Endothelial cell of umbilical vein (primary cell): ENCODE data around the gene BCAR3.

Source experiments
- GATA2 ChIP-seq: IDR thresholded peaks from 2 replicates; pipeline ENCODE4 v1.7.0; 2011; ENCODE audit warnings: low read depth, mild to moderate bottlenecking, moderate library complexity, mixed read lengths, low read length; ENCODE audit not compliant: insufficient read length, insufficient read depth
- JUN ChIP-seq: IDR thresholded peaks from 2 replicates; pipeline ENCODE4 v1.6.1; 2011; ENCODE audit warnings: borderline replicate concordance, low read depth; ENCODE audit not compliant: insufficient read length, insufficient read depth
- MYC ChIP-seq: IDR thresholded peaks from one replicate; pipeline ENCODE4 v1.6.1; 2011; ENCODE audit warnings: mild to moderate bottlenecking, low read depth, low read length
- POLR2A ChIP-seq: IDR thresholded peaks from 2 replicates; pipeline ENCODE4 v1.6.1; 2012; ENCODE audit warnings: low read depth, mild to moderate bottlenecking, control low read depth, low read length
- POLR2AphosphoS5 ChIP-seq: IDR thresholded peaks from 2 replicates; pipeline ENCODE4 v1.6.1; 2012; ENCODE audit warnings: low read depth, mild to moderate bottlenecking, control low read depth, low read length, moderate library complexity; ENCODE audit not compliant: insufficient read depth
- TF ChIP-seq, protein P1 (sequence below), 2 donors: IDR thresholded peaks; 1 replicate in 1 of 2; 2 replicates in 1 of 2; pipeline ENCODE4 v1.5.1; 2011; ENCODE audit warnings: low read length in 2 of 2, mild to moderate bottlenecking in 2 of 2, moderate library complexity in 2 of 2, control low read depth in 1 of 2, inconsistent platforms in 1 of 2, low read depth in 1 of 2; ENCODE audit not compliant: insufficient read depth in 1 of 2; ENCODE audit errors: extremely low read depth in 1 of 2

DNA sequence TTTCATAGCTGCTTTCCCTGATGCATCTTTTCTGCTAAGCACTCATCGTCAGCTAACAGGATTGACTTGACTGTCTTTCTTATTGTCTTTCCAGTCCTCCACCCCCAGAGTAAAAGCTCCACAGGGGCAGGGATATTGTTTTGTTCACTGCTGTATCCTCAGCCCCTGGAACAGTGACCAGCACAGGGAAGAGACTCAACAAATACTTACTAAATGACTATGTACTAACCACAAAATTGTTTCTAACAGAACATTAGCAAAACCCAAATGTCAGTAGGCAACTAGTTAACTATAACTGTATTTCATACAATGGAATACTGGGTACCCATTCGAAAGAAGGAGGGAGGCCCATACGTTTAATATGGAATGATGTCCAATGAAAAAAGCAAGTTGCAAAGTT lies 53.0 kb downstream of the BCAR3 start:
- TF ChIP-seq, protein P1, sequence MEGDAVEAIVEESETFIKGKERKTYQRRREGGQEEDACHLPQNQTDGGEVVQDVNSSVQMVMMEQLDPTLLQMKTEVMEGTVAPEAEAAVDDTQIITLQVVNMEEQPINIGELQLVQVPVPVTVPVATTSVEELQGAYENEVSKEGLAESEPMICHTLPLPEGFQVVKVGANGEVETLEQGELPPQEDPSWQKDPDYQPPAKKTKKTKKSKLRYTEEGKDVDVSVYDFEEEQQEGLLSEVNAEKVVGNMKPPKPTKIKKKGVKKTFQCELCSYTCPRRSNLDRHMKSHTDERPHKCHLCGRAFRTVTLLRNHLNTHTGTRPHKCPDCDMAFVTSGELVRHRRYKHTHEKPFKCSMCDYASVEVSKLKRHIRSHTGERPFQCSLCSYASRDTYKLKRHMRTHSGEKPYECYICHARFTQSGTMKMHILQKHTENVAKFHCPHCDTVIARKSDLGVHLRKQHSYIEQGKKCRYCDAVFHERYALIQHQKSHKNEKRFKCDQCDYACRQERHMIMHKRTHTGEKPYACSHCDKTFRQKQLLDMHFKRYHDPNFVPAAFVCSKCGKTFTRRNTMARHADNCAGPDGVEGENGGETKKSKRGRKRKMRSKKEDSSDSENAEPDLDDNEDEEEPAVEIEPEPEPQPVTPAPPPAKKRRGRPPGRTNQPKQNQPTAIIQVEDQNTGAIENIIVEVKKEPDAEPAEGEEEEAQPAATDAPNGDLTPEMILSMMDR (IDR thresholded peaks at IDR 0.05; ENCODE audit: extremely low read depth in 1 of 2, insufficient read depth in 1 of 2, low read depth in 1 of 2, low read length in 2 of 2), result no peak
- TF ChIP-seq POLR2AphosphoS5, result no peak
- no peak for TF ChIP-seq POLR2A
- TF ChIP-seq MYC, result no peak
- no peak for TF ChIP-seq GATA2
- no peak for TF ChIP-seq JUN
